Measurements from ENCODE around the gene AAK1. TPM values are rescaled to one million over a fixed set of nuclear protein-coding genes. Genes with fewer than 3 reads are reported as not detected.

The AAK1 gene
- total and polyA plus RNA-seq, 10 of the 15 experiments (the other 5 are each of a cell fraction or from before 2014, with no cell fraction given) = 2.9 to 41.4 (median 17.5) TPM

DNA sequence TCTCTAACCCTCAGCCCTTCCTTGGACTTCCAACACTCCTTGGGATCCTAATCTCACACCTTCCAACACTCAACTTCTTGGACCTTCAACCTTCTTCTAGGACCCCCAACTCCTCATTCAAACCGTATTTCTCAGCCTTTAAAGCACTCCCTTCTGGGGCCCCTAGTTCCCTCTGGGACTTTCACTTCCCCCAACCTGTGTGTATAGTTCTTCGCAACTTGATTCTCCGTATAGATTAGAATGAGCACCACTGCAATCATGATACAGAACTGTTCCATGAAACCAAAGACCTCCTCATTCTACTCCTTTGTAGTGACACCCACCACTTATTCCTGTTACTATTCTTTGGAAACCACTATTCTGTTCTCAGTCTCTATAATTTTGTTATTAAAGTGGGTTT is 144.3 kb downstream of the AAK1 start (continued):
- TF ChIP-seq REST (IDR thresholded peaks at IDR 0.05; ENCODE audit: low read depth, low read length) (no peak), SKIL (IDR thresholded peaks at IDR 0.05; ENCODE audit: low read depth, poor library complexity, severe bottlenecking) (no peak), SMC3 (IDR thresholded peaks at IDR 0.05; ENCODE audit: borderline replicate concordance, low read length) (no peak), NFIC (IDR thresholded peaks at IDR 0.05; ENCODE audit: low read depth, low read length) (peak; percentile 28; the same call in 1 of the 2 replicates), IKZF1 (conservative IDR thresholded peaks at IDR 0.05) (peak; percentile 24; the same call in 1 of the 2 replicates), E4F1 (IDR thresholded peaks at IDR 0.05; ENCODE audit: borderline replicate concordance, partially characterized antibody) (no peak), CUX1 (IDR thresholded peaks at IDR 0.05; ENCODE audit: insufficient replicate concordance, low read depth, low read length) (no peak), HDGF (IDR thresholded peaks at IDR 0.05) (no peak)
- TF ChIP-seq, protein P1, sequence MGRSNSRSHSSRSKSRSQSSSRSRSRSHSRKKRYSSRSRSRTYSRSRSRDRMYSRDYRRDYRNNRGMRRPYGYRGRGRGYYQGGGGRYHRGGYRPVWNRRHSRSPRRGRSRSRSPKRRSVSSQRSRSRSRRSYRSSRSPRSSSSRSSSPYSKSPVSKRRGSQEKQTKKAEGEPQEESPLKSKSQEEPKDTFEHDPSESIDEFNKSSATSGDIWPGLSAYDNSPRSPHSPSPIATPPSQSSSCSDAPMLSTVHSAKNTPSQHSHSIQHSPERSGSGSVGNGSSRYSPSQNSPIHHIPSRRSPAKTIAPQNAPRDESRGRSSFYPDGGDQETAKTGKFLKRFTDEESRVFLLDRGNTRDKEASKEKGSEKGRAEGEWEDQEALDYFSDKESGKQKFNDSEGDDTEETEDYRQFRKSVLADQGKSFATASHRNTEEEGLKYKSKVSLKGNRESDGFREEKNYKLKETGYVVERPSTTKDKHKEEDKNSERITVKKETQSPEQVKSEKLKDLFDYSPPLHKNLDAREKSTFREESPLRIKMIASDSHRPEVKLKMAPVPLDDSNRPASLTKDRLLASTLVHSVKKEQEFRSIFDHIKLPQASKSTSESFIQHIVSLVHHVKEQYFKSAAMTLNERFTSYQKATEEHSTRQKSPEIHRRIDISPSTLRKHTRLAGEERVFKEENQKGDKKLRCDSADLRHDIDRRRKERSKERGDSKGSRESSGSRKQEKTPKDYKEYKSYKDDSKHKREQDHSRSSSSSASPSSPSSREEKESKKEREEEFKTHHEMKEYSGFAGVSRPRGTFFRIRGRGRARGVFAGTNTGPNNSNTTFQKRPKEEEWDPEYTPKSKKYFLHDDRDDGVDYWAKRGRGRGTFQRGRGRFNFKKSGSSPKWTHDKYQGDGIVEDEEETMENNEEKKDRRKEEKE (IDR thresholded peaks at IDR 0.05) = no peak
- TF ChIP-seq, protein P2, sequence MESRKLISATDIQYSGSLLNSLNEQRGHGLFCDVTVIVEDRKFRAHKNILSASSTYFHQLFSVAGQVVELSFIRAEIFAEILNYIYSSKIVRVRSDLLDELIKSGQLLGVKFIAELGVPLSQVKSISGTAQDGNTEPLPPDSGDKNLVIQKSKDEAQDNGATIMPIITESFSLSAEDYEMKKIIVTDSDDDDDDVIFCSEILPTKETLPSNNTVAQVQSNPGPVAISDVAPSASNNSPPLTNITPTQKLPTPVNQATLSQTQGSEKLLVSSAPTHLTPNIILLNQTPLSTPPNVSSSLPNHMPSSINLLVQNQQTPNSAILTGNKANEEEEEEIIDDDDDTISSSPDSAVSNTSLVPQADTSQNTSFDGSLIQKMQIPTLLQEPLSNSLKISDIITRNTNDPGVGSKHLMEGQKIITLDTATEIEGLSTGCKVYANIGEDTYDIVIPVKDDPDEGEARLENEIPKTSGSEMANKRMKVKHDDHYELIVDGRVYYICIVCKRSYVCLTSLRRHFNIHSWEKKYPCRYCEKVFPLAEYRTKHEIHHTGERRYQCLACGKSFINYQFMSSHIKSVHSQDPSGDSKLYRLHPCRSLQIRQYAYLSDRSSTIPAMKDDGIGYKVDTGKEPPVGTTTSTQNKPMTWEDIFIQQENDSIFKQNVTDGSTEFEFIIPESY (IDR thresholded peaks at IDR 0.05) = no peak

All from GM12878 (cell line).